Measurements from ENCODE around the gene METTL4.

METTL4 gene, protein sequence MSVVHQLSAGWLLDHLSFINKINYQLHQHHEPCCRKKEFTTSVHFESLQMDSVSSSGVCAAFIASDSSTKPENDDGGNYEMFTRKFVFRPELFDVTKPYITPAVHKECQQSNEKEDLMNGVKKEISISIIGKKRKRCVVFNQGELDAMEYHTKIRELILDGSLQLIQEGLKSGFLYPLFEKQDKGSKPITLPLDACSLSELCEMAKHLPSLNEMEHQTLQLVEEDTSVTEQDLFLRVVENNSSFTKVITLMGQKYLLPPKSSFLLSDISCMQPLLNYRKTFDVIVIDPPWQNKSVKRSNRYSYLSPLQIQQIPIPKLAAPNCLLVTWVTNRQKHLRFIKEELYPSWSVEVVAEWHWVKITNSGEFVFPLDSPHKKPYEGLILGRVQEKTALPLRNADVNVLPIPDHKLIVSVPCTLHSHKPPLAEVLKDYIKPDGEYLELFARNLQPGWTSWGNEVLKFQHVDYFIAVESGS

GRCh38 chr18:2571200-2572170 lies at the start of gene METTL4, which contains the start of gene NDC80:
METTL4 (minus strand) TSS chr18:2571505; CDS start chr18:2567216, 4,289 bp downstream.
NDC80 (plus strand) TSS chr18:2571557; CDS start chr18:2572986, 1,429 bp downstream.
- in situ Hi-C loops (cut with MboI; ENCODE audit: low sequenced_read_pairs) = no loop called here

DNA sequence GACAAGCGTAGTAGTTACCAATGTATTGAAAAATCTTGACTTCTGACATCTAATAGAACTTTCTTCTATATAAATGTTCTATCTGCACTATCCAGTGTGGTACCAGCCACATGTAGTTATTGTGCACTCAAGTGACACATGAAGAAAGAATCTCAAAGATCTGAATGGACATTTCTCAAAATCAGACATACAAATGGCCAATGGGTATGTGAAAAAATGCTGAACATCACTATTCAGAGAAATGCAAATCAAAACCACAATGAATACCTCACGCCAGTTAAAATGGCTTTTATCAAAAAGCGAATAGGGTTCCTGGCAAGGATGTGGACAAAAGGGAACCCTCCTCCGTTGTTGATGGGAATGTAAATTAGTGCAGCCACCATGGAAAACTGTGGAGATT lies 46.7 kb upstream of the METTL4 start:
- in situ Hi-C loops (cut with MboI; ENCODE audit: low sequenced_read_pairs) = no loop called here

DNA sequence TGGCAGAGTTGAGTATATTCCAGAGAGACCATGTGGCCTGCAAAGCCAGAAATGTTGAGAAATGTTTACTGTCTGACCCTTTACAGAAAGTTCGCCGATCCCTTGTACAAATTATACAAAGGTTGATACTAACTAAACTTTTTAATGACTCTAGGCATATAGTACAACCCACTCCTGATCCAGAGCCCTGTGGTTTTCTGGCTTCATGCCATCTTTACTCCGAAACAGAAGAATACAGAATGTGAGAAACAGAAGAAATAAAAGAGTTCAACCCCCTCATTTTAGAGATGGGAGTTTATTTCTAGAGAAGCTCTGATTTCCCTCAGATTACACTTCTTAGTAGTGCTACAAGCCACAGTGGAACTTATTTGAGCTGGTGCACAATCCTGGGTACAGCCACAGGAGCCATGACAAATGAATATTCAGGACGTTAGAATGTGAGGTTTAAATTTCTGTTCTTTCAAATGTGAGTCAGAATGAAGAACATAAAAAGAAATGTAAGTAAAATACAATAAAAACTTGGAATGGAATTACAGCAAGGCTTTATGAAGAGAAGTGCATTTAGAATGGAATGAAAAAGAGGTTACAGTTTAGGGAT lies 46.2 kb upstream of the METTL4 start:
- in situ Hi-C loops (cut with MboI; ENCODE audit: low sequenced_read_pairs) = no loop called here

GRCh38 chr18:2612996-2613395 lies 41.7 kb upstream of the METTL4 start:
- in situ Hi-C loops (cut with MboI; ENCODE audit: low sequenced_read_pairs) = no loop called here

DNA sequence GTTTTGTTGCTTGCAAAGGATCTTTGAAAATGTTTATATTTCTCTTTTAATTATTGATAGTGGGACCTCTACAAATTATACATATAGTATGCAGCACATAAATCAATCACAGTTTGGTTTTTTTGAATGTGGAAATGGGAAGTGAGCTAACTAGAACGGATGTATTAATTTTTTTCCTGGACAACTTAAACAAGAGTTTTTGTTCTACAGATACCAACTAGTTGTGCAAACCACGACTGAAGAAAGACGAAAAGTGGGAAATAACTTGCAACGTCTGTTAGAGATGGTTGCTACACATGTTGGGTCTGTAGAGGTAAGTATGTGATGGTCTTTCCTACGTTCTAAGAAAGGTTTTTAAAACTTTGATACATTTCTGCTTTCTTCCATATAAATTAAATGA lies 39.2 kb upstream of the METTL4 start:
- in situ Hi-C loops (cut with MboI; ENCODE audit: low sequenced_read_pairs) = no loop called here

- in situ Hi-C loops (cut with MboI; ENCODE audit: low sequenced_read_pairs) = no loop called here
Observed at GRCh38 chr18:2609604-2610003, 38.3 kb upstream of the METTL4 start.

DNA sequence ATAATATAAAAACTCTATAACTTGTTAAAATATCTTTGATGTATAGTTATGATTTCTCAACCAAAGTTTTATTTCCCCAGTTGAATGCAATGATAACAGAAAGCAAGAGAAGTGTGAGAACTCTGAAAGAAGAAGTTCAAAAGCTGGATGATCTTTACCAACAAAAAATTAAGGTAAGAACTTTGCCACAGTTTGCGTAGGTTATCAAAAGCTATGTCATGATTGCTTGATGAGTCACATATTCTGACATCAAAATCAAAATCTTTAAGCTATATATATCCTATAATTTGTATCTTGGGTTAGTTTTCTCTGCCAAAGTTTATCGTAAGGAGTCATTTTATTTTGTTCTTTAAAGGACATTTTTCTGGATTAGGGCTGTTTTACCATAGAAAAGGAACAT lies 35.0 kb upstream of the METTL4 start:
- in situ Hi-C loops (cut with MboI; ENCODE audit: low sequenced_read_pairs) = no loop called here

GRCh38 chr18:2602844-2603243 lies 31.5 kb upstream of the METTL4 start:
- in situ Hi-C loops (cut with MboI; ENCODE audit: low sequenced_read_pairs) = no loop called here

GRCh38 chr18:2597639-2598038 lies 26.3 kb upstream of the METTL4 start:
- in situ Hi-C loops (cut with MboI; ENCODE audit: low sequenced_read_pairs) = no loop called here

- in situ Hi-C loops (cut with MboI; ENCODE audit: low sequenced_read_pairs) = no loop called here
Observed at GRCh38 chr18:2590303-2590702, 19.0 kb upstream of the METTL4 start.

DNA sequence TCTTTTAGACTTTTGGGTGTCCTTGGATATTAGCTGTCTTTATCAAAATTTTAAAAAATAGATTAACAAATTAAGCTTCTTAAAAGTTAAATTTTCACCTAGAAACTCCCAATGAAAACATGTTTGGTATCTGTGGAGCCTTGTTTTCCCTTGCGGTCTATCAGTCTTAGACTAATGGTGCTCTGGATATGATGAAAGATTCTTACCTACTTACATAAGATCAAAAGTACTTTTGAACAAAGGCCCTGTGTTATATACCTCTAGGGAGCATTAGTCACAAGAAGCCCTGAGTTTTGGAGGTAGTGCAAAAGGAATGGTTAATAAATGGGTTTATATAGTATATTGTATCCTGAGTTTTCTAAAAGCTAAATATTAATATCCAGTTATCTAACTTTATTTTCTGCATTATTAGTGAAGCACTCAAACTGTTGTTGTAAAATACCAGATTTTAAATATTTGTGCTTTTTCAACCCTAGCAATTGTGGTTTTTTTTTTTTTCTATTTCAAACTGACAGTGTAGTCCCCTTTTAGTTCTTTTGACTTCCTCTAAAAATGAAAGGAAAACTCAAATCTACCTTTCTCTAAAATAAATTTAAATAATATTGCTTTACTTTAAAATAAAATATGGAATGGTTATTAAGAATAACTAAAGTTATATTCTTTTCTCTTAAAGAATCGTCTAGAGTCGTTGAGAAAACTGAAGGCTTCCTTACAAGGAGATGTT lies 18.2 kb upstream of the METTL4 start:
- in situ Hi-C loops (cut with MboI; ENCODE audit: low sequenced_read_pairs) = no loop called here

DNA sequence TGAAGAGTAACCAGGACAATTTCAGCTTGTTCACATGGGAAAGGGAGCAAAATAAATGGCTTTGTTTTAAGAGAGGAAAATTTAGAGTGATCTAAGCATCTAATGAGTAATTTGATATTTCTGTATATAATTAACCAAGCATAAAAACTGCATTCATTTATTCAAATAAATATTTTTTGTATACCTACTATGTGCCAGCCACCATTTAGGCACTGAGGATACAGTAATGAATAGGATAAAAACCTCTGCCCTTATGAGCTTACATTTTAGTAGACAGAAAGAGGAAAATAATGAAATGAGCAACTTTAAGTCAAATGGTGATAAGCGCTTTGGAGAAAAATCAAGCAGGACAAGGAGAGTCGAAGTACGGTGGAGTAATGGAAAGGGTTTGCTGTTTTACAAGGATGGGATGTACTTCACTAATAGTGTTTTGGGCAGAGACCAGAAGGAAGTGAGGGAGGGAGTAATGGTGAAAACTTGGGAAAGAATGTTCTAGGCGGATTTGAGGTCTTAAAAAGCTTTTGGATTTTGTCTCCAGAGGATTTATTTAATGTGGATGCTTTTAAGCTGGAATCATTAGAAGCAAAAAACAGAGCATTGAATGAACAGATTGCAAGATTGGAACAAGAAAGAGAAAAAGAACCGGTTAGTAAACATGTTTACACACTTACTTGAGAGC lies 17.5 kb upstream of the METTL4 start:
- in situ Hi-C loops (cut with MboI; ENCODE audit: low sequenced_read_pairs) = no loop called here

- in situ Hi-C loops (cut with MboI; ENCODE audit: low sequenced_read_pairs) = no loop called here
Observed at GRCh38 chr18:2587788-2588187, 16.5 kb upstream of the METTL4 start.

DNA sequence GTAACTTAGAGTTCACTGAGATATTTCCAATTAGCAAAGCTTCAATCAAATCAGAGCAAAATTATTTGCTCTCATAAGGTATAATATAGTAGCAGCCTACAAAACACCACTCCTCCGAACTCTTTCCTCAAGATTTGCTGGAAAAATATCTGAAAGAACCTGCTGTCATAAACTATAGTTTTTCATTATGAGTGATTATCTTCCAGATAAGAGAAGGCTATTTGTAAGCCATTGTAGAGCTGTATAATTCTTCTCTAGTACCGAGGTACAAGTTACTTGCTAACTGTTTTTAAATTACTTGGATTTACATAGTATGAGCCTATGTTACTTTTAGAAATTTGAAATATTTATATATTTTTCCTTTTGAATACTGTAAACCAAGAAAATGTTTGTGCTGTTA lies 2.1 kb upstream of the METTL4 start:
- in situ Hi-C loops (cut with MboI; ENCODE audit: low sequenced_read_pairs) = no loop called here

DNA sequence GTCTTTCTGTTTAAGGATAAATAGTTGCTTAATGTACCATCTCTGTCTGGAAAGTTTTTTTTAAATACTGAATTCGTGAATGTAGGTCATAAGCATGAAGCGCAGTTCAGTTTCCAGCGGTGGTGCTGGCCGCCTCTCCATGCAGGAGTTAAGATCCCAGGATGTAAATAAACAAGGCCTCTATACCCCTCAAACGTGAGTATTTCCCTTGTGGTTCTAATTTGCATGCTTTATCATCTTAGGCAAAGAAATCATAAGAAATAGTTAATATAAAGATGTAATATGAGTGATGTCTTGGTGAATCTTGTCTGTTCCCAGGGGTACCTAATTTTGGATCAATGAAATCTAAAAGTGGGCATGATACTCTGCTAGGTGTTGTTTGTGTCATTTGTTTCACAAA lies 1.6 kb upstream of the METTL4 start:
- in situ Hi-C loops (cut with MboI; ENCODE audit: low sequenced_read_pairs) = no loop called here

- in situ Hi-C loops (cut with MboI; ENCODE audit: low sequenced_read_pairs) = no loop called here
Observed at GRCh38 chr18:2572171-2572569, 865 bp upstream of the METTL4 start.

GRCh38 chr18:2570772-2571199 lies 519 bp downstream of the METTL4 start:
- in situ Hi-C loops (cut with MboI; ENCODE audit: low sequenced_read_pairs) = no loop called here

GRCh38 chr18:2569338-2570207 lies 1.7 kb downstream of the METTL4 start:
- in situ Hi-C loops (cut with MboI; ENCODE audit: low sequenced_read_pairs) = no loop called here

- in situ Hi-C loops (cut with MboI; ENCODE audit: low sequenced_read_pairs) = no loop called here
Observed at GRCh38 chr18:2568605-2569004, 2.7 kb downstream of the METTL4 start.
